Endothelial cell (in vitro differentiated cells): ENCODE data around the gene SORCS3. TPM values are rescaled to one million over a fixed set of nuclear protein-coding genes. Genes with fewer than 3 reads are reported as not detected.

Experiments
- DNase-seq: peaks from one replicate; pipeline ENCODE4 v3.0.0; 2021; ENCODE audit warnings: low spot score
- H3K27ac Mint-ChIP-seq: one replicate; pipeline ENCODE4 v1.8.0; 2021; ENCODE audit warnings: mixed read lengths, inconsistent platforms; ENCODE audit not compliant: unreplicated experiment
- H3K27me3 Mint-ChIP-seq: one replicate; pipeline ENCODE4 v1.8.0; 2021; ENCODE audit warnings: mild to moderate bottlenecking, moderate library complexity, mixed read lengths, inconsistent platforms; ENCODE audit not compliant: unreplicated experiment
- H3K36me3 Mint-ChIP-seq: one replicate; pipeline ENCODE4 v1.8.0; 2021; ENCODE audit warnings: mild to moderate bottlenecking, low read depth, mixed read lengths, inconsistent platforms; ENCODE audit not compliant: unreplicated experiment
- H3K4me1 Mint-ChIP-seq: one replicate; pipeline ENCODE4 v1.8.0; 2021; ENCODE audit warnings: mild to moderate bottlenecking, mixed read lengths, inconsistent platforms; ENCODE audit not compliant: unreplicated experiment
- H3K4me3 Mint-ChIP-seq: one replicate; pipeline ENCODE4 v1.8.0; 2021; ENCODE audit warnings: mild to moderate bottlenecking, mixed read lengths, inconsistent platforms; ENCODE audit not compliant: unreplicated experiment
- H3K9me3 Mint-ChIP-seq: one replicate; pipeline ENCODE4 v1.8.0; 2021; ENCODE audit warnings: mixed read lengths, inconsistent platforms; ENCODE audit not compliant: unreplicated experiment
- CTCF ChIP-seq: fragments of 200-600 bp; sonication (generic); IDR thresholded peaks from one replicate; pipeline ENCODE4 v1.5.0; 2021; ENCODE audit warnings: antibody characterized with exemption; ENCODE audit not compliant: unreplicated experiment
- total RNA-seq: library from RNA; stranded (reverse); fragmentation: NEBNext Ultra II Directional; extraction: Animal tissue kit (Norgen Biotek cat#: 25700); gene quantifications from one replicate; pipeline ENCODE4 v1.2.1, GENCODE V29; 2021; ENCODE audit not compliant: unreplicated experiment

The SORCS3 gene
- total RNA-seq, 1 donor from 2014 or later, result not detected

GRCh38 chr10:105073999-105074398, 432.9 kb downstream of the SORCS3 start:
- no peak for TF ChIP-seq CTCF
- H3K36me3 Mint-ChIP-seq, result no peaks in the 10 kb centered on the region
- no peak for DNase-seq
- H3K27ac Mint-ChIP-seq, result no peak overlapping the region
- H3K27me3 Mint-ChIP-seq, result no peaks in the 10 kb centered on the region
- H3K9me3 Mint-ChIP-seq, result no peaks in the 10 kb centered on the region
- H3K4me1 Mint-ChIP-seq, result no peaks in the 10 kb centered on the region
- no peak overlapping the region for H3K4me3 Mint-ChIP-seq

DNA sequence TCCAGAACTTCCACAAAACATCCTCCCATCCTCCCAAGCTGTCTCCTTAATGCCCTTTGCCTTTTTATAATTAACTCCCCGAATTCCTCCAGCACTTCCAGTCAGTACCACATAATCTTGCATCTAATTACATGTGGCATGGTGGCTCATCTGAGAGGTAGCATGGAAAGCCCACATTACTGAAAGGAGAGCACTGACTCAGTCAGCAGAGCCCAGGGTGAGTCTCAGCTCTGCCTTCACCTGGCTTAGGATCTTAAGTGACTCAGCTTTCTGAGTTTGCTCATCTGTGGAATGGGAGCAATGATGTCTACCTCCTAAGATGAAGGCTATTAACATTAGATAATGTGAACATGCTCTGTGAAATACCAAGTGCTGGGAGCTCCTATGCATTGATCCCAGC, 433.9 kb downstream of the SORCS3 start:
- H3K27me3 Mint-ChIP-seq, result no peaks in the 10 kb centered on the region
- no peaks in the 10 kb centered on the region for H3K9me3 Mint-ChIP-seq
- no peak overlapping the region for H3K4me3 Mint-ChIP-seq
- H3K36me3 Mint-ChIP-seq, result no peaks in the 10 kb centered on the region
- H3K27ac Mint-ChIP-seq, result no peak overlapping the region
- no peak for TF ChIP-seq CTCF
- no peak for DNase-seq
- no peaks in the 10 kb centered on the region for H3K4me1 Mint-ChIP-seq

DNA sequence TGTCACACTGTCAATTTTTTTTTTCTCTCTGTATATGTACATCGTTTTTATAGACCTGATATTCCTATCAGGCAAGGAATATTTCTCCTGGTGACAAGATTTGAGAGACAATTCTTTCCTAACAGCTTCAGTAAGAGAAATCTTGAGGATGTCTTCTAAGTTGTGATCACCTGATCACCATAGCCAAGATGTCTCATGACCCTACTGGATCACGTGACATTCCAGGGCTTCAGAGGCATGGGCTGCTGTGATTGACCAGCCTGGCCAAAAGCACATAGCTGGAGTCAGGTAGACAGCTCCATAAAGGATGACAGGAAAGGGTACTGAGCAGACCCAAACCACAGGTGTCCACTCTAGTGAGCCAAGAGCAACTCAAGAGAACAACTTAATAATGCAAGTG, 444.9 kb downstream of the SORCS3 start:
- no peak overlapping the region for H3K4me3 Mint-ChIP-seq
- no peak overlapping the region for H3K27ac Mint-ChIP-seq
- no peaks in the 10 kb centered on the region for H3K4me1 Mint-ChIP-seq
- H3K36me3 Mint-ChIP-seq, result no peaks in the 10 kb centered on the region
- TF ChIP-seq CTCF, result no peak
- H3K9me3 Mint-ChIP-seq, result no peaks in the 10 kb centered on the region
- no peaks in the 10 kb centered on the region for H3K27me3 Mint-ChIP-seq
- no peak for DNase-seq

DNA sequence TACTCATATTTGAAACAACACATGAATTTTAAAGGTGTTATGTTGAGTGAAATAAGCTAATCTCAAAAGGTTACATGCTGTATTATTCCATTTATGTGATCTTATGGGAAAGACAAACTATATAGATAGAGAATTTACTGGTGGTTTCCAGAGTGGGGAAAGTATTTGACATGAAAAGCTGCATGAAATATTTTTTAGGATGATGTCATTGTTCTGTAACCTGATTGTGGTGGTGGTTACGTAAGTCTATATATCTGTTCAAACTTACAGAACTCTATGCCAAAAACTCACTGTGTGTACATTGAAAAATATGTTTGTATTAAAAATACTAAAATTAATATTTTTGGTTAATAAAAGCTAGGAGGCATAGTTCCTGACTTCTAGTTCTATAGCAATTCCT, 453.0 kb downstream of the SORCS3 start:
- no peak overlapping the region for H3K27ac Mint-ChIP-seq
- no peak for DNase-seq
- H3K27me3 Mint-ChIP-seq, result no peaks in the 10 kb centered on the region

DNA sequence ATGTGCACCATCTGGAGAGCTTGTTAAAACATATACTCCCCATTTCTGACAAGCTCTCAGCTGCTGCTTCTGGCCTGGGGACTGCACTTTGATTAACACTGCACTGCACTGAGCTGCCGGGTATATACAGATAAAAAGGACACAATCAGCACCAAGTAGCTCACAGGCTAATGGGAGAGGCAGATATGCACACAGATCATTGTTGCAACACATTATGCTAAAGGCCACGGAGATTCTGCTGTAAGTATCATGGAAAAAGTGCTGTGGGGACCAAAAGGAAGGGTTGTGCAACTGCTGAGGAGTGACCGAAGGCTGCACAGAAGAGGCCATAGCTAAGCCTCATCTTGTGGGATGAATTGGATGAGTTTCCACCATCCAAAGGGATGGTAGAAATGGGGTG, 455.2 kb downstream of the SORCS3 start:
- Mint-ChIP-seq H3K4me1 (no peaks in the 10 kb centered on the region), H3K27me3 (no peaks in the 10 kb centered on the region), H3K36me3 (no peaks in the 10 kb centered on the region), H3K27ac (no peak overlapping the region), H3K9me3 (no peaks in the 10 kb centered on the region), H3K4me3 (no peak overlapping the region)
- TF ChIP-seq CTCF, result no peak
- DNase-seq, result no peak

More for the DNA sequence above, 453.0 kb downstream of the SORCS3 start:
- H3K4me1 Mint-ChIP-seq, result no peaks in the 10 kb centered on the region
- no peak for TF ChIP-seq CTCF
- no peaks in the 10 kb centered on the region for H3K36me3 Mint-ChIP-seq
- H3K4me3 Mint-ChIP-seq, result no peak overlapping the region
- no peaks in the 10 kb centered on the region for H3K9me3 Mint-ChIP-seq
